HG03097 (cell line): ENCODE data around the gene SERPINH1.

Experiments used
- ATAC-seq: cut with Tn5 transposase; IDR thresholded peaks from one replicate; pipeline ENCODE4 v1.9.1; 2021; ENCODE audit not compliant: unreplicated experiment, low FRiP score

The SERPINH1 gene

DNA sequence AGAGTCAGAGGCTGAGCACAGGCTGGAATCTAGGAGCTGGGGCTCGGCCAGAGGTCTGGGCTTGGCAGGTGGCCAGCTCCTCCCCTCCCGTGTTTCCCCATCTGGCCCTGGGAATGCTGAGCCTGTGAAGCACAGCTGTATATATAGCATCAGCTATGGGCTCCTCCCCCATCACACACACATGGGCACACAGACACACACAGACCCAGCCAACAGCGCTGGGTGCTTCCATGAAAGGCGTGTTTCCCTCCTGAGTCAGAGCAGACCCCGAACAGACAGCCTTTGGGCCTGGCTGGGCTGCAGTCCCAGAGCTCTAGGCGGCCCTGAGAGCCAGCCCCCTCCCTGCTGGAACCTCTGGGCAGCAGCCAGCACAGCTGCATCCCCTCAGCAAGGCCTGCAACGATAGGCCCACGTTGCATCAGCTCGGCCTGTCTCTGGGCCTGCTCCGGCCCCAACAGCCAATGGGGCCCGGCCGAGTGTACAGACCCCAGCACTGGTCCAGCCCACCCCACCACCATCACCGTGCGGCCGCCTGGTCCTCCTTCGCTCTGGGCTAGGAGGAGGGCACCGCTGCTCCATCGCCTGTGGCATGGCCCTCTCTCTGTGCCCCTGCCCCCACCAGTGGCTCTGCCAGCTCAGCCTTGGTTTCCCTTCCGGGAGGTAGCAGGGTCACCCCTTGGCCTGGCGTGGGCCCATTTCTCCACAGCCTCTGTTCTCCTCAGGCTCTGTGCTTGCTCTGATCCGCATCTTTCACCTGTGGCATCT lies 7.6 kb upstream of the SERPINH1 start:
- ATAC-seq = no peak

DNA sequence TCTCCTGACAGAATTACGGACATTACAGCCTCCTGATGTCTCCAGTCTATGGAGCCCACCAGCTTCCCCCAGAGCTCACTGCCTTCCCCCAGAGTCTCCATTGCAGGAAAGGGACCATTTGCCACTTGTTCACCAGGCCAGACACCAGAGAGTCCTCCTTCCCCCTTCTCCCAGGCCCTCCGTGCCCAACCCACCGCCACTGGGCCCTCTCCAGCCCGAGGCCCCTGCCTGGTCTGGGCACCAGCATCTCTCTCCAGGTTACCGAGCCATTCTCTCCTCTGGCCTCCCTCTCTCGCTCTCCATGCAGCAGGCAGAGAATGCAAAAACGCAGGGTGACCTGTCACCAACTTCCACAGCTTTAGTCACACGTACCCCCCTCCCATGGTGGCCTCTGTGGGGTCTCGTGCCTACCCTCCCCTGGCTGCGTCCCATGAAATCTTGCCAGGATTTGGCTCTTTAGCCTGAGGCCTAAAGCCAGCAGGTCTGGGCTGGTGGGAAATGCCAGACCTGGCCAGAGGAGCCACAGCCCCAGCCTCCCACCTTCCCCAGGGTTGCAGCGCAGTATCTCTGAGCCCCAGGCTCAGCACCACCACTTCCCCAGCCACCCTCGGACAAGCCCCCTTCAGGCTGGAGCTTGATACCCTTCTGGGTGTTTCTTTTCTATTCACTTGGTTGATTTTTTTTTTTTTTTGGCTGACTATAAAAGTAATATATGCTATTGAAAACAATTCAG lies 6.8 kb upstream of the SERPINH1 start:
- no peak for ATAC-seq

- ATAC-seq = no peak
These were observed 5.8 kb upstream of the SERPINH1 start for GRCh38 chr11:75556275-75556674.

- no peak for ATAC-seq
These were observed 4.2 kb upstream of the SERPINH1 start for GRCh38 chr11:75557666-75558494.

GRCh38 chr11:75558939-75559843 lies 2.9 kb upstream of the SERPINH1 start:
- ATAC-seq = no peak

DNA sequence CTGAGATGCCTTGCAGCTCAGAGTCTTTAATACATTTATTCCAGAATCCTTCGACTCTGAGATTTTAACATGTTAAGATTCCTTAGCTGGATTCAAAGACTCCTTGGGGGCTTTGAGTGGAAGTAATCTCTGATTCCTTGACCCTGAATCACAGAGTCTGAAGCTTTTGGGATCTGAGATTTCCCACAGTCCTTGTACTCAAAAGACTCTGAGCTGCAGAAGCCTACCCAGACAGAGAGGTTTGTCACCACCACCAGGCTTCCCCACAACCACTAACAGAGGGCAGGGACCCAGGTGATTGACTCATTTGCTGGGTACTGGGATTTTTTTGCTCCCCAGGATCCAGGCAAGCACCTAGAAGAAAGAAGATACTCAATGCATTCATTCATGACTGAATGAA lies 1.4 kb upstream of the SERPINH1 start:
- ATAC-seq = no peak

- no peak for ATAC-seq
These were observed 516 bp upstream of the SERPINH1 start for GRCh38 chr11:75561426-75562047.

DNA sequence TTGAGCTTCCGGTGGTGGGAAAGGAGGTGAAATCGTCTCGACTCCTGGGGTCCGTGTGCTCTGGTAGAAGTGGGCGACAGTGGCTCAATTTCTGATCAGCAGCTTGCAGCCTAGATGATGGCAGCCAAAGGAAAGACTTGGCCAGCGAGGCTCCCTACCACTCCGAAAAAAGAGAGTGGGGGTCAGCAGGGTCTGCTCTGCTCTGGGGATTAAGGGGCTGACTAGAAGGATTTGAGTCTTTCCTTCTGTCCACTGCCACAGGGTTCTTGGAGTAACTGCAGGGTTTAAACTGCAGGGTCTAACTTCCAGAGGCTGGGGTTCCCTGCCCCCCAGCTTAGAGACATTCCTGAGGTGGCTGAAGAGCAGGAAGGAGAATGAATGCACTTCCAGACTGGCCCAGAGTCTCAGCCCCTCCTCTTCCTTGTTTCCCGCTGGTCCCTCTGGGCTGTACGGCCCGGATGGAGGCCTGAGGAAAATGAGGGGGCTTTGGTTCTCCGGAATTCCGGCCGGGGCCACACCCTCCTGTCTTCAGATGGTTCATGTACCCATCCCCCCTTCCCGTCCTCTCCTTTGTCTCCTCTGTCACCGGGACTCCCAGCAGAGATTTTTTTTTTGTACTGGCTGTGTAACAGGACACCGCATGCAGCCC lies 907 bp downstream of the SERPINH1 start:
- ATAC-seq = peak; percentile 7

GRCh38 chr11:75563501-75563977 lies 1.5 kb downstream of the SERPINH1 start:
- no peak for ATAC-seq

DNA sequence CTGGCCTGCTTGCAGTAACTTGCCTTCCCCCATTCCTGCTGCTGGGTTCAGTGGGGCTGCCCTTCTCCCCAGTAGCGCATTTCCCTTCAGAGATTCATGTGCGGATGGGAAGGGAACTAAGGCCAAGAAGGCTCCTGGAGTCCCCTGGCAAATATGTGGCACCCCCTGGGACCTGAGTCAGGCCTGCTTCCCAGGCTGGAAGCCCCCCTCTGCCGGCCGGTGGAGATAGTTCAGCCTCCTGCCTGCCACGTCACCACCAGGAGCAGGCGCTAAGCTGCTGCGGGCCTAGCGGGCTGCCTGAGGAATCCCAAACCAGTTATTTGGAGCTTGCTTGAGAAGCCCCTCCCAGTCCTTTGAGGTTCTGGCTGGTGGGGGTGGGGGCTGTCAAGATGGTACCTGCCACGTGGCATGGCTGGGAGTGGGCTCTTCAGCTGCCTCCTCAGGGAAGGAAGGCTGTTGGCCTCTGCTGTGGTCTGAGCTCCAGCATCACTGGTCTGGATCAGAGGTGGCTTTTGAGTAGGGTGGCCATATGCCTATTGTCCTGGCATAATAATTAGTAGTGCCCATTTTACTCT lies 2.0 kb downstream of the SERPINH1 start:
- ATAC-seq = no peak

GRCh38 chr11:75565221-75565814 lies 3.3 kb downstream of the SERPINH1 start:
- no peak for ATAC-seq

GRCh38 chr11:75565916-75566762 lies 4.1 kb downstream of the SERPINH1 start:
- ATAC-seq = no peak

DNA sequence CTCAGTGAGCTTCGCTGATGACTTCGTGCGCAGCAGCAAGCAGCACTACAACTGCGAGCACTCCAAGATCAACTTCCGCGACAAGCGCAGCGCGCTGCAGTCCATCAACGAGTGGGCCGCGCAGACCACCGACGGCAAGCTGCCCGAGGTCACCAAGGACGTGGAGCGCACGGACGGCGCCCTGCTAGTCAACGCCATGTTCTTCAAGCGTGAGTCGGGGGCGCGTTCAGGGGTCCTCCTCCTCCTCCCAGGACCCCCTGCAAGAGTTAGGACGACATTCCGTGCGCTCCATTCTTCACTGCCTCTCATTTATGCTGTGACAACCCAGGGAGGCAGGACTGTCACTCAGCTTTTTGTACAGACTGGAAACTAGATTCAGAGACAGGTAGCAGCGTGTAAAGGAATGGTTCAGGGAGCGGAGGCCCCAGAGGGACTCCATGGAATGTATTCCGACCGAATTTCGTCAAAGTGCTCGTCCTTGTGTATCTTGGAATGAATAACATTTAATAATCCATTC lies 4.8 kb downstream of the SERPINH1 start:
- no peak for ATAC-seq

DNA sequence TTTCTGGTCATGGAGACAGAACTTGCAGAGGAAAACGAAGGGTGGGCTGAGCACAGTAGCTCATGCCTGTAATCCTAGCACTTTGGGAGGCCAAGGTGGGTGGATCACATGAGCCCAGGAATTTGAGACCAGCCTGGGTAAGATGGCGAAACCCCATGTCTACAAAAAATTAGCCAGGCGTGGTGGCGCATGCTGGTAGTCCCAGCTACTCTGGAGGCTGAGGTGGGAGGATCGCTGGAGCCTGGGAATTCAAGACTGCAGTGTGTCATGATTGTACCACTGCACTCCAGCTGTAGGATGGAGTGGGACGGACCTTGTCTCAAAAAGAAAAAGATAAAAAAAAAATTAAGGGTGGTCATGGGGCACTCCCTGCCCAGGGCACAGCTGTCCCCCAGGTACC lies 5.9 kb downstream of the SERPINH1 start:
- ATAC-seq = no peak

GRCh38 chr11:75568616-75569219 lies 6.7 kb downstream of the SERPINH1 start:
- ATAC-seq = no peak

DNA sequence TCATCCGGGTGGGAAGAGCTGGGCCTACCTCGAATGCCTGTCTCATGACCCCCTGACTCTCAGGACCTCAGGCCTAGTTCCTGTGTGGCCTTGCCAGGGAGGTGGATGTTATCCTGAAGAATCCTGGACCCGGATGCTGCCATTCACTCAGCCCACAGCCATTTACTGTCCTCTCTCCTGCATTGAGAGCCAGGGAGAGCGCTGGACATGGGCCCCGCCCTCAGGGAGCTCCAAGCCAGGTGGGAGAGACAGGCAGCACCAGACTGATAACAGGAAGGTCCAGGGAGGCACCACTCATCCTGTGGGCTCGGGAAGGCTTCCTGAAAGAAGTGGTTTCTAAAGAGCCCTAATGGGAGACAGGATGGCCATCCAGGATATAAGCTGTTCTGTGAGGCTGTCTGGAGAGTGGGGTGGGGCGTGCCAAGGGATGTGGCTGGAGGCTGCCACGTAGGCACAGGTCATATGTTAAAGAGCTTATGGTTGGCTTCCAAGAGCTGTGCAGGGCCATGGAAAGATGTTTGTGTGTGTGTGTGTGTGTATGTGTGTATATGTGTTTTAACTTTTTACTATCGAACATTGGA lies 8.6 kb downstream of the SERPINH1 start:
- ATAC-seq = no peak

DNA sequence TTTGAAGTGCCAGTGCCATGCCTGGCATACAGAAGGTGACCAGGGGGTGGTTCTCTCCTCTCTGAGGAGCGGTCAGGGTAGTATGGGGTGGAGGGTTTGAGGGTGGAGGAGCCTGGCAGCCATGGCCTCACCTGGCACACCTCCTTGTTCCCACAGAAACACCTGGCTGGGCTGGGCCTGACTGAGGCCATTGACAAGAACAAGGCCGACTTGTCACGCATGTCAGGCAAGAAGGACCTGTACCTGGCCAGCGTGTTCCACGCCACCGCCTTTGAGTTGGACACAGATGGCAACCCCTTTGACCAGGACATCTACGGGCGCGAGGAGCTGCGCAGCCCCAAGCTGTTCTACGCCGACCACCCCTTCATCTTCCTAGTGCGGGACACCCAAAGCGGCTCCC lies 9.6 kb downstream of the SERPINH1 start:
- no peak for ATAC-seq
